Lower leg skin (tissue), 4 donors: ENCODE measurements around the gene MS4A2. TPM values are rescaled to one million over a fixed set of nuclear protein-coding genes. Genes with fewer than 3 reads are reported as not detected.

ENCODE experiments used
- DNase-seq, 2 donors: peaks; one replicate each; pipeline ENCODE4 v3.0.0-alpha.2; 2019; ENCODE audit warnings: low spot score in 2 of 2
- H3K4me3 ChIP-seq: fragments of 200-600 bp; sonication (generic); 2 replicates; pipeline ENCODE4 v1.5.1; 2017; ENCODE audit warnings: mild to moderate bottlenecking, low read depth; ENCODE audit not compliant: poor library complexity, severe bottlenecking
- CTCF ChIP-seq, 3 donors: fragments of 450-650 bp; IDR thresholded peaks; one replicate each; pipeline ENCODE4 v1.5.1; 2016; ENCODE audit warnings: antibody characterized with exemption in 3 of 3, mild to moderate bottlenecking in 3 of 3, moderate library complexity in 2 of 3
- POLR2A ChIP-seq, 2 donors: fragments of 450-650 bp; IDR thresholded peaks; one replicate each; pipeline ENCODE4 v1.6.1; 2016 to 2017; ENCODE audit warnings: antibody characterized with exemption in 2 of 2, mild to moderate bottlenecking in 1 of 2, moderate library complexity in 1 of 2
- WGBS, 2 donors: methylation state at CpG; one replicate each; pipeline ENCODE4 v1.1.5; 2018; 5-methylcytosine and 5-hydroxymethylcytosine counted together
- intact Hi-C: fragments of 100-400 bp; cut with DNase I; formaldehyde crosslinking; loops from one replicate; pipeline ENCODE4 v1.15.0; 2023; ENCODE audit warnings: low total_unique reads
- total RNA-seq, 4 donors: library from RNA; depleted of rRNA; stranded (reverse); fragments of >200 nt; gene quantifications; one replicate each; pipeline ENCODE4 v1.1.0, GENCODE V29; 2016

The MS4A2 gene
- total RNA-seq, 4 donors from 2014 or later, result 0.13 to 1.8 (median 0.32) TPM

DNA sequence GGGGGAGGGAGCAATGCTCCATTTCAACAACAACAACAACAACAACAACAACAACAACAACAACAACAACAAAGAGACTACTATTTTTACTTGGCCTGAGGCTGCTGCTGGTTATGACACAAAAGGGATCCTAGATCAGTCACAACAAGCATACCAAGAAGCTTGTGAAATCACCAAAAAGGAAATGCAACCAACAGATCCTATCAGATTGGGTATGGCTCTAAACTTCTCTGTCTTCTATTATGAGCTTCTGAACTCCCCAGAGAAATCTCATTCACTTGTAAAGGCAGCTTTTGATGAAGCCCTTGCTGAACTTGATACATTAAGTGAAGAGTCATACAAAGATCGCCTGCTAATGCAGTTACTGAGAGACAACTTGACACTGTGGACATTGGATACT, 10.5 kb upstream of the MS4A2 start:
- no peak overlapping the region for H3K4me3 ChIP-seq
- 81 to 82% methylated on average over 1 of the region's 1 CpG for WGBS, 2 donors
- TF ChIP-seq CTCF (IDR thresholded peaks at IDR 0.05) (no peak), POLR2A (IDR thresholded peaks at IDR 0.05) (no peak)
- no peak for DNase-seq
- intact Hi-C loops, result no loop called here

DNA sequence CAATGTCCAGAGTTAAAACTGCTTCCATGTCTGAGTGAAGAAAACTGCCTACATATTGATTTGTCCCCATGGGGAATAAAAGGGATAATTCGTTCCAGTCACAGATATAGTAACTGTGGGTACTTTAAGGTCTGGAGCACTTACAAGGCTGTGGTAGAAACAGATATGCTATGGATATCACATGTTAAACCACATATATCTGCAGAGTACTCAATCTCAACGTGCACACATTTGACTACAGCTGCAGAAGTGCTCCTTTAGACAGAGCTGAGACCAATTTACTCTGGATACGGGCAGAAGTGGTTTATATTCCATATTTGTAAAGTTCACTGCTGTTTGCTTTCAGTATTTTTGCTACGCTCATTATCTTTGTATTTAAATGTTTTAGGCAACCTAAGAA, 9.7 kb upstream of the MS4A2 start:
- WGBS, 2 donors, result 64 to 67% methylated on average over 4 of the region's 4 CpGs
- intact Hi-C loops, result no loop called here
- no peak for DNase-seq
- no peak for TF ChIP-seq CTCF (IDR thresholded peaks at IDR 0.05)
- TF ChIP-seq POLR2A (IDR thresholded peaks at IDR 0.05), result no peak
- no peak overlapping the region for H3K4me3 ChIP-seq

GRCh38 chr11:60080535-60080934, 7.9 kb upstream of the MS4A2 start:
- intact Hi-C loops, result no loop called here
- no peak for DNase-seq
- TF ChIP-seq POLR2A (IDR thresholded peaks at IDR 0.05) (no peak), CTCF (IDR thresholded peaks at IDR 0.05) (no peak)
- WGBS, 2 donors, result 51 to 71% methylated on average over 3 of the region's 3 CpGs
- H3K4me3 ChIP-seq, result no peak overlapping the region

DNA sequence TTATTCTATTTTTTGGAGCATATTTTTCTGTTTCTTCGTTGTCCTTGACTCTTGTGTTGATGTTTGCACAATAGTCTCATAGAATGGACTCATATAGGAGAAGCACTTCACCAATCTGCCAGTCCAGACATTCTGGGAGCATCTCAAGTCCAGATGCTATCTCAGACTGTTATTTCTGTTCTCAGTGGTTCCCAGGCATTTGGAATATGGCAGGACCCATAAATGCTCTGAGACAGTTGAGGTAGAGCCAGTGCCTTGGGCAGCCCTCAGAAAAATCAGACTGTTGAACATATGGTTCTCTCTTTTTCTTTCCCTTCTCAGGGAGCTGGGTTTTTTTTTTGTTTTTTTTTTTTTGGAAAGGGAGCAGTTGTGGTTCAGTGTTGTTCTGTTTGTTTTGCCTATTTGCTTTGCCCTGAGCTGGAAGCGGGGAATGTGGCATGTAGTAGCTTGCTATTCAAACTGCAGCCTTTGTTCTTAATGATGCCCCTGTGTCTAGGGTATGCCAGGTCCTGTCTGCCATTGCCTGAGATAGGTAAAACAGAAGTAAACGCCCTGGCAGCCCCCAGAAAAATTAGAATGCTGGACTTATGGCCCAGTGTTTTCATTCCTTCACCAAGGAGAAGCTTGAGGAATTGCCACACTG, 3.7 kb upstream of the MS4A2 start:
- 44 to 48% methylated on average over 3 of the region's 3 CpGs for WGBS, 2 donors
- TF ChIP-seq CTCF (IDR thresholded peaks at IDR 0.05) (no peak), POLR2A (IDR thresholded peaks at IDR 0.05) (no peak)
- no peak for DNase-seq
- intact Hi-C loops, result no loop called here
- no peak overlapping the region for H3K4me3 ChIP-seq

DNA sequence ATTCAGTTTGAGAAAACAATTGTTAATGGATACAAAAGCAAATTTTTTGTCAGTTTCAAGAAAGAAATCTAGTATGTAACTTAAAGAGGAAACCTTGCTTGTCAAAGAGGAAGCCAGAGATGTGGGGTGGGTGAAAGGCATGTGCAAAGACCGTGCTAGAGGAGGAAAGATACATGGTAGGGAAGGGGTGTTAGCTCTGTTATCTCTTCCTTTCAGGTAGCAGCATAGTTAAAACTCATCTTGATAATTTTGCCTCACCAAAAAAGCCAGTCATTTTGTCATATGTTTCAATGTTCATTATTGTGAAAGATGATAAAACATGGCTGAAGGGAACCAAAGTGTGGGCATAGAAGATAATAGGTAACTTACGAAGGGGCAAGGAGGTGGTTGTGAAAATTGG, 2.6 kb upstream of the MS4A2 start:
- TF ChIP-seq CTCF (IDR thresholded peaks at IDR 0.05) (no peak), POLR2A (IDR thresholded peaks at IDR 0.05) (no peak)

GRCh38 chr11:60087239-60087638, 1.2 kb upstream of the MS4A2 start:
- TF ChIP-seq CTCF (IDR thresholded peaks at IDR 0.05), result no peak
- no peak for TF ChIP-seq POLR2A (IDR thresholded peaks at IDR 0.05)
- intact Hi-C loops, result no loop called here
- DNase-seq, result no peak
- no peak overlapping the region for H3K4me3 ChIP-seq
- 81 to 87% methylated on average over 1 of the region's 1 CpG for WGBS, 2 donors

More for the DNA sequence above, 2.6 kb upstream of the MS4A2 start:
- H3K4me3 ChIP-seq, result no peak overlapping the region
- intact Hi-C loops, result no loop called here
- DNase-seq, result no peak
- 72 to 77% methylated on average over 2 of the region's 2 CpGs for WGBS, 2 donors
